ENCODE measurements around the gene SERTAD3.
"Not testable (repeated sequence)": the region's sequence is repeated elsewhere in the genome, so short reads cannot be mapped to it uniquely, and the experiment has no call there.

The SERTAD3 gene

GRCh38 chr19:40433391-40434216, 10.5 kb downstream of the SERTAD3 start:
- Histone ChIP-seq H3K4me1 (ENCODE audit: control insufficient read depth, insufficient read depth, low read length) (peaks cover 3% of the 10 kb centered on the region), H3K36me3 (ENCODE audit: control insufficient read depth, insufficient read depth, low read length) (no peaks in the 10 kb centered on the region), H3K9ac (ENCODE audit: low read length) (peak overlapping the region; percentile 82), H3K27ac (ENCODE audit: low read depth, low read length) (peak overlapping the region; percentile 98), H3K27me3 (ENCODE audit: control insufficient read depth, insufficient read depth, low read length) (no peaks in the 10 kb centered on the region), H3K4me3 (ENCODE audit: low read length) (peak overlapping the region; percentile 77)

DNA sequence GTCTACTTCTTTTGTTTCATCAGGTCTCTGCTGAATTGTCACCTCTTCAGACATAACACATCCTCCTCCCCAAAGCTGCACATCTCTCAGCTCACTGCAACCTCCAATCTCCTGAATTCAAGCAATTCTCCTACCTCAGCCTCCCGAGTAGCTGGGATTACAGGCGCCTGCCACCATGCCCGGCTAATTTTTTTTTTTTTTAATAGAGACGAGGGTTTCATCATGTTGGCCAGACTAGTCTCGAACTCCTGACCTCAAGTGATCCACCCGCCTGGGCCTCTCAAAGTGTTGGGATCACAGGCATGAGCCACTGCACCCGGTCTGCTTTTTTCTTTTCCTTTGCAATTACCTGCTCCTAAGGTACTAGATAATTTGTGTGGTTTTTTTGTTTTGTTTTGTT, 11.4 kb downstream of the SERTAD3 start:
- H3K27me3 ChIP-seq (ENCODE audit: control insufficient read depth, insufficient read depth, low read length); H3K36me3 ChIP-seq (ENCODE audit: control insufficient read depth, insufficient read depth, low read length); H3K4me1 ChIP-seq (ENCODE audit: control insufficient read depth, insufficient read depth, low read length); H3K9ac ChIP-seq (ENCODE audit: low read length): not testable (repeated sequence)
- peak overlapping the region; percentile 77 for H3K4me3 ChIP-seq (ENCODE audit: low read length)
- H3K27ac ChIP-seq (ENCODE audit: low read depth, low read length): peak overlapping the region; percentile 98

DNA sequence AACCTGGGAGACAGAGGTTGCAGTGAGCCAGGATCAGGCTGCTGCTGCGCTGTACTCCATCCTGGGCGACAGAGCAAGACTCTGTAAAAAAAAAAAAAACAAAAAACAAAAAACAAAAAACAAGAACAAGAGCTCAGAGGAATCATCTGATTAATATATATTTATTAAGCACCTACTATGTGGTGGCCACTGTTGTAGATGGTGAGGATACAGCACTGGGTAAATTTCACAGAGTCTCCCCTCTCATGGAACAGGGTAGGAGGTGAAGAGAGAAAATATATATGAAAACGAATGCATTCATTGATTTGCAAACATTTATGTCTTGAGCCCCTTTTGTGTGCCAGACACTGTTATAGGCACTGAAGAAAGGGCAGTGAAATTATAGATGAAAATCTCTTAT, 12.4 kb downstream of the SERTAD3 start:
- H3K27me3 ChIP-seq (ENCODE audit: control insufficient read depth, insufficient read depth, low read length): no peaks in the 10 kb centered on the region
- no peak overlapping the region for H3K4me3 ChIP-seq (ENCODE audit: low read length)
- no peak overlapping the region for H3K27ac ChIP-seq (ENCODE audit: low read depth, low read length)
- no peaks in the 10 kb centered on the region for H3K36me3 ChIP-seq (ENCODE audit: control insufficient read depth, insufficient read depth, low read length)
- H3K4me1 ChIP-seq (ENCODE audit: control insufficient read depth, insufficient read depth, low read length): peaks cover 3% of the 10 kb centered on the region
- no peak overlapping the region for H3K9ac ChIP-seq (ENCODE audit: low read length)

- H3K27me3 ChIP-seq (ENCODE audit: control insufficient read depth, insufficient read depth, low read length); H3K4me1 ChIP-seq (ENCODE audit: control insufficient read depth, insufficient read depth, low read length): not testable (repeated sequence)
These were observed 13.9 kb downstream of the SERTAD3 start for GRCh38 chr19:40430242-40430641.

GRCh38 chr19:40428197-40428596, 15.9 kb downstream of the SERTAD3 start:
- H3K27me3 ChIP-seq (ENCODE audit: control insufficient read depth, insufficient read depth, low read length); H3K9ac ChIP-seq (ENCODE audit: low read length); H3K27ac ChIP-seq (ENCODE audit: low read depth, low read length); H3K4me3 ChIP-seq (ENCODE audit: low read length); H3K36me3 ChIP-seq (ENCODE audit: control insufficient read depth, insufficient read depth, low read length): not testable (repeated sequence)
- H3K4me1 ChIP-seq (ENCODE audit: control insufficient read depth, insufficient read depth, low read length): peaks cover 11% of the 10 kb centered on the region

More at GRCh38 chr19:40430242-40430641, 13.9 kb downstream of the SERTAD3 start:
- H3K4me3 ChIP-seq (ENCODE audit: low read length); H3K9ac ChIP-seq (ENCODE audit: low read length); H3K27ac ChIP-seq (ENCODE audit: low read depth, low read length); H3K36me3 ChIP-seq (ENCODE audit: control insufficient read depth, insufficient read depth, low read length): not testable (repeated sequence)

- Histone ChIP-seq H3K36me3 (ENCODE audit: control insufficient read depth, insufficient read depth, low read length) (no peaks in the 10 kb centered on the region), H3K9ac (ENCODE audit: low read length) (peak within 1 kb of the TSS; percentile 97), H3K27ac (ENCODE audit: low read depth, low read length) (peak within 1 kb of the TSS; percentile 97), H3K4me3 (ENCODE audit: low read length) (peak within 1 kb of the TSS; percentile 98), H3K27me3 (ENCODE audit: control insufficient read depth, insufficient read depth, low read length) (no peaks in the 10 kb centered on the region), H3K4me1 (ENCODE audit: control insufficient read depth, insufficient read depth, low read length) (peaks cover 24% of the 10 kb centered on the region)
These were observed 18.5 kb downstream of the SERTAD3 start, which contains the start of gene SERTAD1 for GRCh38 chr19:40425450-40426287. Gene SERTAD1, minus strand, starts transcription at chr19:40425992. Its CDS starts 2,446 bp downstream, at chr19:40423546.

DNA sequence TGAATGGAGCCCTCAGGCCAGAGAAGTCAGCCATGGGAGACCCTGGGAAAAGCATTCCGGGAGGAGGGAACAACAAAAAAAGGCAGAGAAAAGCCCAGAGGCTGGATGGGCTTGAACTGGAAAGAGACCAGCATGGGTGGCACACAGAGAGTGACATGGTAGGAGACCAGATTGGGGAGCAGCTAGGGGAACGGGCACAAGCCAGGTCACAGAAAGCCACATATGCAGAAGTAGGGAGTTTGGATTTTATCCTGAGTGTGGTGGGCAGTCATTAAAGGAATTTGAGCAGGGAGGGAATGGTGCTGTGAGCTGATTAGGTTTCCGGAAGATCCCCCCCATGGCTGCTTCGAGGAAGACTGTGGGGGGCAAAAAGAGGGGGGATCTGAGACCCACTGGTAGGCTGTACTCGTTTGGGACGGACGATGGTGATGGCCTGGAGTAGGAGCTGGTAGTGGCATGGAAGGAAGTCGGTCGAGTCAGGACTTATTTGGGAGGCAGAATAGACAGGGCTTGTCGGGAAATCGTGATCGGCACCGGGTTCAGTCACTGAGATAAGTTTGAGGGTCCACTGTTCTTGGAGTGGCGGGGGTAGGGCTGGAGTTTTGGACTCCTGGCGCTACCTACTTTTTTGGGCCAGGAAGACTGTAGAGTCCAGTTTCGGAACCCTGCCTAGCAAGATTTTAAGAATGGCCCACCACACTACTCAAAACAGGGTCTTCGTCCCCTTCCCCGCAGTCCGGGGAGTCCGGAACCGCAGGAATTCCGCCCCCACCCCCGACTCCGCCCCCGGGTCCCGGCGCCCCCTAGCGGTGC, 19.3 kb downstream of the SERTAD3 start:
- Histone ChIP-seq H3K36me3 (ENCODE audit: control insufficient read depth, insufficient read depth, low read length) (no peaks in the 10 kb centered on the region), H3K4me3 (ENCODE audit: low read length) (peak overlapping the region; percentile 98), H3K9ac (ENCODE audit: low read length) (peak overlapping the region; percentile 97), H3K27me3 (ENCODE audit: control insufficient read depth, insufficient read depth, low read length) (no peaks in the 10 kb centered on the region), H3K27ac (ENCODE audit: low read depth, low read length) (peak overlapping the region; percentile 97), H3K4me1 (ENCODE audit: control insufficient read depth, insufficient read depth, low read length) (peaks cover 24% of the 10 kb centered on the region)

DNA sequence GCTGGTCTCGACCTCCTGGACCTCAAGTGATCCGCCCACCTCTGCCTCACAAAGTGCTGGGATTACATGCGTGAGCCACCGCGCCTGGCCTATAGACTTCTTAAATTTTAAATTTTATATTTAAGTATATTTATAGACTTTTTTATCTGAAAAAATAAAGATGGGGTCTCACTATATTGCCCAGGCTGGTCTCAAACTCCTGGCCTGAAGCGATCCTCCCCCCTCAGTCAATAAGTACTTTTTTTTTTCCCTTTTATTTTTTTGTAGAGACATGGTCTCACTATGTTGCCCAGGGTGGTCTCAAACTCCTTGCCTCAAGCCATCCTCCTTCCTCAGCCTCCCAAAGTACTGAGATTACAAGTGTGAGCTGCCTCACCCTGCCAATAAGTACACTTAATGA, 20.2 kb downstream of the SERTAD3 start:
- Histone ChIP-seq H3K27ac (ENCODE audit: low read depth, low read length) (peak overlapping the region; percentile 24), H3K27me3 (ENCODE audit: control insufficient read depth, insufficient read depth, low read length) (no peaks in the 10 kb centered on the region), H3K9ac (ENCODE audit: low read length) (no peak overlapping the region), H3K4me1 (ENCODE audit: control insufficient read depth, insufficient read depth, low read length) (peaks cover 24% of the 10 kb centered on the region), H3K4me3 (ENCODE audit: low read length) (no peak overlapping the region), H3K36me3 (ENCODE audit: control insufficient read depth, insufficient read depth, low read length) (no peaks in the 10 kb centered on the region)

DNA sequence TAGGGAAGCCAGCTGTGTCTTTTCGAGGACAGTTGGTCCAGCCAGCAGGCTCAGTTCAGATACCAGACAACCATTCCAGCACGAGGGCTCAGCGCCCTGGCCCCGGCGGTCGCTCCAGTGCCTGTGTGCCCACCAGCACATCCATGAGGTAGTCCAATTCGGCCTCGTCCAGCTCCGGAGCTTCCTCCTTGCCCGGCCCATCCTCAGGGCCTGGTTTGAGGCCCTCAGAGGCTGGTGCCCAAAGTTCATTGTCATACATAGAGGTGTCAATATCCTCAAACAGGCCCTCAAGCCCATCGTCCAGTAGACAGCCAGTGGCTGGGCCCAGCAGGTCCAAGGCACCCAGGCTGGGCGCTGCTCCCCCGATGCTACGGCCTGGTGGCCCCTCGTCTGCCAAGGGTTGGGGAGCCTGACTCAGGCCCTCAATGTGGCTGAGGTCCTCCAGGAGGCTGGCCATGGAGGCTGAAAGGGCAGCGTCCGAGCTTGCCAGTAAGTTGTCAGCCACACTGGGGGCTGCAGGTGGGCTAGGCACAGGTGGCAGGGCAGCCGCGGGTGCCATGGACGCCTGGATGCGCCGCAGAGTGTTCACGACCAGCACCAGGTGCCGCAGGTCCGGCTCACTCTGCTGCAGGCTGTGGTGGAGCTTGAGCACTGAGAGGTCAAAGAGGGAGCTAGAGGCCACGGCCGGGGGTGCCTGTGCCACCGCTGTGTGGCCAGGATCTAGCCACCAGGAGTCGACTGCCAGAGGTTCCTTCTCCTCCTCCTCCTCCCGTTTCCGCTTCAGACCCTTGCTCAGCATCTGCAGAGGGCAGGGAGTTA, 21.2 kb downstream of the SERTAD3 start:
- H3K4me3 ChIP-seq (ENCODE audit: low read length): no peak overlapping the region
- H3K36me3 ChIP-seq (ENCODE audit: control insufficient read depth, insufficient read depth, low read length): no peaks in the 10 kb centered on the region
- peak overlapping the region; percentile 99 for H3K27ac ChIP-seq (ENCODE audit: low read depth, low read length)
- H3K9ac ChIP-seq (ENCODE audit: low read length): no peak overlapping the region
- no peaks in the 10 kb centered on the region for H3K27me3 ChIP-seq (ENCODE audit: control insufficient read depth, insufficient read depth, low read length)
- peaks cover 24% of the 10 kb centered on the region for H3K4me1 ChIP-seq (ENCODE audit: control insufficient read depth, insufficient read depth, low read length)

GRCh38 chr19:40421993-40422747, 22.0 kb downstream of the SERTAD3 start:
- Histone ChIP-seq H3K4me1 (ENCODE audit: control insufficient read depth, insufficient read depth, low read length) (peaks cover 24% of the 10 kb centered on the region), H3K9ac (ENCODE audit: low read length) (no peak overlapping the region), H3K27ac (ENCODE audit: low read depth, low read length) (peak overlapping the region; percentile 99), H3K36me3 (ENCODE audit: control insufficient read depth, insufficient read depth, low read length) (no peaks in the 10 kb centered on the region), H3K27me3 (ENCODE audit: control insufficient read depth, insufficient read depth, low read length) (no peaks in the 10 kb centered on the region), H3K4me3 (ENCODE audit: low read length) (no peak overlapping the region)

Measured in rectal smooth muscle tissue (tissue), 1 donor.